Right lobe of liver (tissue), 6 donors: ENCODE data around the gene TSC22D1. TPM values are rescaled to one million over a fixed set of nuclear protein-coding genes. Genes with fewer than 3 reads are reported as not detected.

ENCODE experiments used
- ATAC-seq, 4 donors: fragments of 200-7000 bp; cut with Tn5 transposase; one replicate each; pipeline ENCODE4 v1.9.1; 2020; ENCODE audit warnings: mild to moderate bottlenecking in 4 of 4, moderate library complexity in 4 of 4
- DNase-seq, 3 donors: peaks; one replicate each; pipeline ENCODE4 v3.0.0-alpha.2; 2020
- H3K27ac ChIP-seq, 3 donors: fragments of 200-600 bp; one replicate each; pipeline ENCODE4 v1.8.0; 2022
- H3K27me3 ChIP-seq, 2 donors: fragments of 200-600 bp; one replicate each; pipeline ENCODE4 v1.8.0; 2022
- H3K36me3 ChIP-seq, 4 donors: fragments of 200-600 bp; sonication (generic) in 1 of 4; one replicate each; pipeline versions ENCODE4 v1.5.1 to v1.8.0; 2017 to 2022; ENCODE audit warnings: control low read depth in 1 of 4
- H3K4me1 ChIP-seq, 4 donors: fragments of 200-600 bp; sonication (generic) in 1 of 4; one replicate each; pipeline versions ENCODE4 v1.5.1 to v1.8.0; 2017 to 2022; ENCODE audit warnings: control low read depth in 1 of 4
- H3K4me3 ChIP-seq, 3 donors: fragments of 200-600 bp; one replicate each; pipeline ENCODE4 v1.8.0; 2022
- H3K9me3 ChIP-seq, 4 donors: fragments of 200-600 bp; sonication (generic) in 1 of 4; one replicate each; pipeline versions ENCODE4 v1.5.1 to v1.8.0; 2017 to 2022; ENCODE audit warnings: control low read depth in 1 of 4
- POLR2A ChIP-seq: fragments of 450-650 bp; IDR thresholded peaks from one replicate; pipeline ENCODE4 v1.6.1; 2017; ENCODE audit warnings: antibody characterized with exemption, mild to moderate bottlenecking
- WGBS: methylation state at CpG from one replicate; pipeline ENCODE4 v1.1.6; 2018; ENCODE audit warnings: low coverage, low lambda C conversion rate; ENCODE audit not compliant: insufficient coverage; ENCODE audit errors: missing lambda C conversion rate; 5-methylcytosine and 5-hydroxymethylcytosine counted together
- intact Hi-C, 2 donors: fragments of 100-400 bp; cut with DNase I; formaldehyde crosslinking; loops; one replicate each; pipeline versions ENCODE4 v1.11.2 to v1.14.1; 2022
- total RNA-seq, 6 experiments: library from RNA; depleted of rRNA in 2 of 6; stranded (reverse); fragments of >200 nt in 2 of 6; fragmentation: NEBNext Ultra II Directional in 3 of 6; extraction: Animal tissue kit (Norgen Biotek cat#: 25700) in 3 of 6; gene quantifications; one replicate each; pipeline versions ENCODE4 v1.1.0 to v1.2.4, GENCODE V29; 2016 to 2023
- TF ChIP-seq, protein P1 (sequence below), 4 donors: fragments of 200-600 bp in 3 of 4; fragments of 450-650 bp in 1 of 4; IDR thresholded peaks; one replicate each; pipeline versions ENCODE4 v1.5.1 to v1.8.0; 2016 to 2022; ENCODE audit warnings: antibody characterized with exemption in 4 of 4, mild to moderate bottlenecking in 2 of 4
- donor health status: DM: no; HTN: yes; CAD: no.
- donor health status: DM: no; HTN: no; CAD: no.
- donor health status: DM: no; HTN: no; CAD: no.
- donor health status: DM: no; HTN: yes; CAD: no.
- donor health status: DM: no; HTN: yes; CAD: no.

Gene TSC22D1
- total RNA-seq, 6 experiments from 2014 or later, result 21.2 to 44.4 (median 27.9) TPM

DNA sequence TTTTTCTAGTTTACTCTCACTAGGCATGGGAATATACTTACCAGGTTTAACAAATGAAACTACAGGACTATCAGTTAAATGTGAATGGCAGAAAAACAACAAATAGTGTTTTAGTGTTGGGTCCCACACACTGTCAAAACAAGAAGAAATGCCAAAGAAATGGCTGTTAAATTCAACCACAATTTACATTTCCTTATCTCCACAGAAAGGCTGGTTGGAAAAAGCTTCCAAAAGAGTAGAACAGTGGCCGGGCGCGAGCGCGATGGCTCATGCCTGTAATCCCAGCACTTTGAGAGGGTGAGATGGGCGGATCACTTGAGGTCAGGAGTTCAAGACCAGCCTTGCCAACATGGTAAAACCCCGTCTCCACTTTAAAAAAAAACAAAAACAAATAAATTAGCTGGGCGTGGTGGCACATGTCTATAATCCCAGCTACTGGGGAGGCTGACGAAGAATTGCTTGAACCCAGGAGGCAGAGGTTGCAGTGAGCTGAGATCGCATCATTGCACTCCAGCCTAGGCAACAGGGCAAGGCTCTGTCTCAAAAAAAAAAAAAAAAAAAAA, 136.0 kb downstream of the TSC22D1 start:
- Histone ChIP-seq H3K27me3 (no peaks in the 10 kb centered on the region), H3K4me1 (peaks cover 0 to 8% (median 3%) of the 10 kb centered on the region in 4 donors), H3K9me3 (no peaks in the 10 kb centered on the region), H3K36me3 (no peaks in the 10 kb centered on the region), H3K27ac (no peak overlapping the region), H3K4me3 (no peak overlapping the region)
- WGBS, result 73% methylated on average over 10 of the region's 10 CpGs
- intact Hi-C loops, result no loop called here
- DNase-seq, result no peak
- TF ChIP-seq, protein P1, sequence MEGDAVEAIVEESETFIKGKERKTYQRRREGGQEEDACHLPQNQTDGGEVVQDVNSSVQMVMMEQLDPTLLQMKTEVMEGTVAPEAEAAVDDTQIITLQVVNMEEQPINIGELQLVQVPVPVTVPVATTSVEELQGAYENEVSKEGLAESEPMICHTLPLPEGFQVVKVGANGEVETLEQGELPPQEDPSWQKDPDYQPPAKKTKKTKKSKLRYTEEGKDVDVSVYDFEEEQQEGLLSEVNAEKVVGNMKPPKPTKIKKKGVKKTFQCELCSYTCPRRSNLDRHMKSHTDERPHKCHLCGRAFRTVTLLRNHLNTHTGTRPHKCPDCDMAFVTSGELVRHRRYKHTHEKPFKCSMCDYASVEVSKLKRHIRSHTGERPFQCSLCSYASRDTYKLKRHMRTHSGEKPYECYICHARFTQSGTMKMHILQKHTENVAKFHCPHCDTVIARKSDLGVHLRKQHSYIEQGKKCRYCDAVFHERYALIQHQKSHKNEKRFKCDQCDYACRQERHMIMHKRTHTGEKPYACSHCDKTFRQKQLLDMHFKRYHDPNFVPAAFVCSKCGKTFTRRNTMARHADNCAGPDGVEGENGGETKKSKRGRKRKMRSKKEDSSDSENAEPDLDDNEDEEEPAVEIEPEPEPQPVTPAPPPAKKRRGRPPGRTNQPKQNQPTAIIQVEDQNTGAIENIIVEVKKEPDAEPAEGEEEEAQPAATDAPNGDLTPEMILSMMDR (IDR thresholded peaks at IDR 0.05), result no peak
- TF ChIP-seq POLR2A, result no peak
- no peak for ATAC-seq

DNA sequence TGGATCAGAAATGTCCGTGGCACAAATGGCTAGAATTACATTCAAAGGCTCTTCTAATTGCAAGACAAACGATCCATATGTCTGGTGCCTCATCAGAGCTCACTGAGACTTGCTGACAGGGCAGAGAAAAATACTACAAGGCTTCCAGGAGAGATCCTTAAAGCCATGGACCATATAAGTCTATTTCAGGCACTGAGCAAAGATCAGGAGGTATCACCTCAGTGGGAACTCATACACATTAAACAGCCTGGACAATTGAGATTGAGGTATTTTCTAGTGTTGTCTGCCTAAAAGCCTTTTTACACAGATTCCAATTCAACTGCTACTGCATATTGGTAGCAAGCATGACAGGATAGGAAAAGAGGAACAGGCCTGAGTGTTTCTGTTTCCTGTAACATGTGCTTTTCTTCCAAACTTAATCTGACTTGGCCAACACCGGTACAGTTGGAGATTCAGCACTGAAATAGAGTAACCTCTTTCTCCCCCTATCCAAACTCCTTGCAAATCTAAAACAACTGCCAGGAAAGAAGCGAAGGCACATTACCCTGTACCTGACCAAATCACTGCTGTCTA, 136.6 kb downstream of the TSC22D1 start:
- intact Hi-C loops, result no loop called here
- H3K4me3 ChIP-seq, result no peak overlapping the region
- no peaks in the 10 kb centered on the region for H3K36me3 ChIP-seq
- ATAC-seq (no peak), DNase-seq (no peak)
- H3K4me1 ChIP-seq, result peaks cover 0 to 9% (median 3%) of the 10 kb centered on the region in 4 donors
- no peak overlapping the region for H3K27ac ChIP-seq
- WGBS, result 34% methylated on average over 4 of the region's 4 CpGs
- no peaks in the 10 kb centered on the region for H3K9me3 ChIP-seq
- no peaks in the 10 kb centered on the region for H3K27me3 ChIP-seq
- no peak for TF ChIP-seq POLR2A
- TF ChIP-seq, protein P1 (IDR thresholded peaks at IDR 0.05), result no peak

GRCh38 chr13:44438234-44438579, 137.9 kb downstream of the TSC22D1 start:
- ATAC-seq (no peak), DNase-seq (no peak)
- peaks cover 0 to 11% (median 0%) of the 10 kb centered on the region in 4 donors for H3K36me3 ChIP-seq
- intact Hi-C loops, result no loop called here
- peaks cover 0 to 22% (median 3%) of the 10 kb centered on the region in 4 donors for H3K4me1 ChIP-seq
- H3K9me3 ChIP-seq, result no peaks in the 10 kb centered on the region
- H3K27me3 ChIP-seq, result no peaks in the 10 kb centered on the region
- WGBS, result 4% methylated on average over 3 of the region's 3 CpGs
- no peak overlapping the region for H3K4me3 ChIP-seq
- H3K27ac ChIP-seq, result no peak overlapping the region
- TF ChIP-seq POLR2A, result no peak
- TF ChIP-seq, protein P1 (IDR thresholded peaks at IDR 0.05), result no peak

DNA sequence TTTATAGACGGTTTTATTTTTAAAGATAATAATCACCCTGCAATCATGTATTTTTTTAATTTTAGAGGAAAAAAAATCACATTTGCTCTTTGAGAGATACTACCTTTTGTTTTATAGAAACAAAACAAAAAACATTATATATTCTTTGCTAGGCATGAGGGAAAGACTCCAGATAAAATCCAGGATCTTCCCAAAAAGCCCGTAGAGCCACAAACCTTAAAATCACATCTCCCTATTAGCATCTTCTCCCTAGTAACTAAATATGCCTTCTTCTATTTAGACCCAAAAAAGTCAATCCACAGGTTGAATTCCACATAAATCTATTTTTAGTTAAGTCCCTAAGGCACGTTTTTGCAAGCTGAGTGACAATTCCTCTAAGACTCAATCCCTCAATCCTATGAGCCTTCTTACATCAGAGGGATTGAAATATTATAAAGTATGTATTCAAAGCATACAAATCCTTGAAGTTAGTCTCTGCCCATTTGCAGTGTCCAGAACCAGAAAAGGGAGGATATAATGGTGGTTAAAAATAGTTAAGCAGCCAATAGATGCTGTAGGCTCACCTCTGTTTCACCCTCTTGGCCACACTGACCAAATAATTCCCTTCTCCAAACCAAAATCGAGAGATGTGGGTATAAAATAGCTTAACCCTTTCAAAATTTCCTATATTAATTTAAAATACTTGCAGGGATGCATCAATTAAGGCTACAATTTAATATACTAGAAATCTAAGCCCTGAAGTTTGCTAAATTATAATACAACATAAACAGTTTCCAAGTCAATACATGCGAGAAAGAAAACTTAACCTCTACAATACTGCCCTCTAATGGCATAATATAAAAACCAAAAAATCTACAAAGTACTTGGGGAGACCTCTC, 138.5 kb downstream of the TSC22D1 start:
- DNase-seq (no peak), ATAC-seq (peak in 2 of 4 donors; percentile 11 to 12)
- peaks cover 0 to 22% (median 3%) of the 10 kb centered on the region in 4 donors for H3K4me1 ChIP-seq
- peak overlapping the region; percentile 46 to 71 (median 69) for H3K4me3 ChIP-seq
- intact Hi-C loops, result no loop called here
- WGBS, result 2% methylated on average over 5 of the region's 5 CpGs
- H3K36me3 ChIP-seq, result peaks cover 0 to 16% (median 0%) of the 10 kb centered on the region in 4 donors
- H3K9me3 ChIP-seq, result no peaks in the 10 kb centered on the region
- no peaks in the 10 kb centered on the region for H3K27me3 ChIP-seq
- H3K27ac ChIP-seq, result peak overlapping the region; percentile 79 to 100 (median 98)
- TF ChIP-seq, protein P1 (IDR thresholded peaks at IDR 0.05), result peak; percentile 54 to 63 (median 57)
- TF ChIP-seq POLR2A, result no peak
